HG03108 (cell line): Measurements from ENCODE around the gene RUNX1.
A peak's percentile ranks its signal among the peaks of the same experiment; 100 is the strongest.

Source experiments
- ATAC-seq: cut with Tn5 transposase; IDR thresholded peaks from one replicate; pipeline ENCODE4 v1.9.1; 2021; ENCODE audit warnings: moderate library complexity; ENCODE audit not compliant: unreplicated experiment

The RUNX1 gene

DNA sequence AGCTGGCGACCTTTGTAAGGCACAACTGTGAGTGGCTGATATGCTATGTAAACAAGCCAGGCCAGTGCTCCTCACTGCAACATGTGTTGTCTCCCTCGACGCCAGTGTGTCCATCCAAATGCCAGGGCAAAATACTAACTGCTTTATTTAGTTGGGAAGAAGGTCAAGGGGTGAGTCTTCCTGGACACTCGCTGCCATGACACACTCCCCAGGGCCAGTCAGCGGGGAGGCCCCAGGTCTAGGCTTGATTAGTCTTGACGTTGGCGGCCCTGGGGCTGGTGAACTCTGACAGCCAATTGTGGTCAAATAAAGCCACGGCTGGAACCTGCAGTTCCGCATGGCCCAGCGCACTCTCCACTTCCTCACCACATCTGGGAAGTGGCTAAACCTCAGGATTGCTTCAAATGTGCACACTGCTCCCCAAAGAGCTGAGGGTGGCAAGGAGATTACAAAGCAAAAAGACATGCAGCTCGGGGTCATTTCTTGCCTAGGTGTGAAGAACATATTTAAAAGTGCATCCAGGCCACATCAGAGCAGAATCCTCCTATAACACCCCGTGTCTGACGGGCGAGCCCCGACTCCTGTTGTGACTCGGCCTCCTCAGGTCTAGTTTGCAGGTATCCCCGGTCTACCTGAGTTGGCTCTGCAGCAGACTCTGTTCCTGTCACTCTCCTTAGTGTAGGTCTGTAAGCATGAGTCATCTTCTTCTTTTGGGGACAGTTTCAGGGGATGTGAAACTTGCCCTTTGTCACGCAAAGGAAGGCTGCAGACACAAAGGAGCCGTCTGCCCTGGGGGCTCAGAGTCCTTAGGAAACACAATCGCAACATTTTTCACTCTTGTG lies 183.5 kb downstream of the RUNX1 start:
- peak; percentile 79 for ATAC-seq

DNA sequence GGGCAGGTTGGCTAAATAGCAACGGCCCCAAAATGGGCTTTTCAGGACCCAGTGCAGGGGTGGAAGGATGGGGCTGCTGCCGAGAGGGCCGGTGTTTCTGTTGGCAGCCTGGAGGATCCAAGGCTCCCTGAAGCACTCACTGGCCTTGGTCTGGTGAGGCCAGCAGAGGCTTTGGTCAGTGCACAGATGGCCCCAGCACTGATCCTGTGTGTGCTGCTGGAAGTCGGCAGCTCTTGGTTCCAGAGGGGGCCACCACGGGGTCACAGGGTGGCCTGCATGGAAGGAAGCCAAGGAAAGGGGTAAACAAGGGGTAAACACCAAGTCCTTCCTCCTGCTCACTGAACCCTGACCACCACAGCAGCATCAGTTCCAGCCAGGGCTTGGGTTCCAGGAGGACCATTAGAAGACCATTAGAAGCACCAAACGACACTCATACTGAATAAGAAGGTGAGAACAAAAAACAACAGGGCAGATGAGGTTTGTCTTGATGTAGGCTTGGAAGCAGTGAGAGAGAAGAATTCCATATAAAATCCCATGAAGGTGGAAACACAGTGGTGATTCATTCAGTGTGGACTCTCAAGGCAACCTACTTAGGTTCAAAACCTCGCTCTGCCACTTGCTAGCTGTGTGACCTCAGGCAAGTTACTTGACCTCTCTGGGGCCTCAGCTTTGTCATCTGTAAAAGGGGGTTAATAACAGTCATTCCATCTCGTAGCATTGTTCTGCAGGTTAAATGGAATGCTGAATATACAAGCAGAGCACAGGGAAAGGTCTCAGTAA lies 184.5 kb downstream of the RUNX1 start:
- no peak for ATAC-seq

DNA sequence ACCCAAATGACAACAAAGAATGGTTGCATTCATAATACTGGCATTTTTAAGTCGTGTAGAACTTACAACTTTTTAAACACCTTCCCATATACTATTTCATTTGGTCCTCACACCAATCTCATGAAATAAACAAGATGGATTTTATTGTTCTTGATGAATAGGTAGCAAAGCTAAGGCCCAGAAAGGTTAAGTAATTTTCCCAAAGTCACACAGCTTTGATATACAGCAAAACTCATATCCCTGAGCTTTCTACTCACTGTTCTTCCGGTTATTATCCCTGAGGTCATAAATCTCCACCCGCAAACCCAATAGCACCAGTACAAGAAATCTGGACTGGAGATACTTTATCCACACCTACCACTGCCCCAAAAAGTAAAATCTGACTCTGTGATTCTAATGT lies 186.2 kb downstream of the RUNX1 start:
- ATAC-seq: no peak

DNA sequence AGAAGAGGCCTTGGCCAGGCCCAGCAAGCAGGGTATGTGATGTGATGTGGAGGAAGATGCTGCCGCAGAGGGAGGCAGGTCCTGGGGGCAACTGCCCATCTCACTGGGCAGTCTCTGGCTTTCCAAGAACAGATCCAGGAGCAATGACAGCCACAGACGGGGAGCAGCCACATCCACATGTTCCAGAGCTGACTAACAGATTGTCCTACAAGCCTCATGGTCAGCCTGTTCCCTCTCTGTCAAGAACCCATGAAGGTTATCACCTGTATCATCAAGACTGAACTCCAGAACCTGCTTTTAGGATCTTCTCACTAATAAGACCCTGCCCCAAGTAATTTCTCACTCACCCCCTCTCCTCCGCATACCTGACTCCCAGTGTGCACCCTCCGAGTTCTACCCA lies 187.8 kb downstream of the RUNX1 start:
- no peak for ATAC-seq

DNA sequence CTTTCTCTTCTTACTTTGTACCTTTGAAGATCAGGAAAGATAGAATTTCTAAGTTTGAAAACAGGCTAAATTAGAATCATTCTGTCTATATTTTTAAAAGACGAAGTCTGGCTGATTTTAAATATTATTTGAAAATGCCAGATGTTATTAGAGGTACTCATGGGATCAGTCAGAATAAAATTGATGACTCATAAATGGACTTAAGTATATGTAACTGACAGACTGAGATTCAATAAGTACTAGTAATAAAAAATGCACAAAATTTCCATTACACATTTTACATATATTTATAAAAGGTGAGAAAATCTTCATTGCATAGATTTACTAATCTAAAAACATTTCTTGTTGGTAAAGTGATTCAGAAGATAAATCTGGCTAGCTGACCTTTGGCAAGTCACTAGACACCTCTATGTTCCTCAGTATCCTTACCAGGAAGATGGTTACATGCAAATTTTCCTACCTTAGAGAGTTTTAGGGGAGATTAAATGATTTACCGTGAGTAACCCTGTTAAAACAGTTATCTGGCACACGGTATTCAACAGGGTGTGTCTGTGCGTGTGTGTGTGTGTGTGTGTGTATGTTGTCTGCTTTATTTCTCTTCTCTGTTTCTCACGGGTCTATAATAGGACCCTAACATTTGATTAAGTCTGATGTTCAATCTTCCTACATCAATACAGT lies 189.0 kb downstream of the RUNX1 start:
- no peak for ATAC-seq

DNA sequence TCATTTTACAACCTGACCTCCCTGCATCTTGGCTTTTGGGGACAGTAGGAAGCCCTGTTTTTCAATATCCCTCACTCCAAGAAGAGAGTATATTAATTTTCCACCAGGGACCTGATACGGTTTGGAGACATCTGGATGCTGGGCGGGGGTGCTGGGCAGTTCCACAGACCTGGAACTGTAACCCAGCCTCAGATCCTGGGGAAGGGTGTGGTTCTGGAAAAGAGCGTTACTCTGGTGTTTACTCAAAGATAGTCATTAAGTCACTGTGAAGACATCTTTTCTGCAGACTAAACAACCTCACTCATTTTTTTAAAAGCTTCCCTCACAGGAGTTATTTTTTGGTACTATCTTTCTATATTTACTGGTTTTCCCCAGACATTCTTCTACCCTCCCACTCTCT lies 190.5 kb downstream of the RUNX1 start:
- ATAC-seq: no peak

DNA sequence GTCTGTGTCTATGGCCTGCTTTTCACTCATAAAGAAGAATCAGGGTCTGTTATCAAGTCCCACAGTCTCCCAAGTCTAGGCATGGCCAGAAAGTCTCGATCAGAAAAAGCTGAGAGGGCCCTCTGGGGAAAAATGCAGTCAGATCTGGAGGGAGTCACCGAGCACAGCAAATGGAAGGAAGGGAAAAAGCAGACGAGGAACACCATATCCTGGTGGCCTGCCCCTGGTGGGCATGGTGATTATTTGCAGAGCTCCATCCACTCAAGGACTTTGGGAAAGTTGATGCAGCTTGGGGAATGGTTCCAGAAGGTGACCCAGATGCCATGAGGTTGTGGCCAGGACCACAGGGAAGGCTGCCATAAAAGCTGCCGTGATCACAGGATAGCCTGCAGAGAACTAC lies 191.2 kb downstream of the RUNX1 start:
- no peak for ATAC-seq

DNA sequence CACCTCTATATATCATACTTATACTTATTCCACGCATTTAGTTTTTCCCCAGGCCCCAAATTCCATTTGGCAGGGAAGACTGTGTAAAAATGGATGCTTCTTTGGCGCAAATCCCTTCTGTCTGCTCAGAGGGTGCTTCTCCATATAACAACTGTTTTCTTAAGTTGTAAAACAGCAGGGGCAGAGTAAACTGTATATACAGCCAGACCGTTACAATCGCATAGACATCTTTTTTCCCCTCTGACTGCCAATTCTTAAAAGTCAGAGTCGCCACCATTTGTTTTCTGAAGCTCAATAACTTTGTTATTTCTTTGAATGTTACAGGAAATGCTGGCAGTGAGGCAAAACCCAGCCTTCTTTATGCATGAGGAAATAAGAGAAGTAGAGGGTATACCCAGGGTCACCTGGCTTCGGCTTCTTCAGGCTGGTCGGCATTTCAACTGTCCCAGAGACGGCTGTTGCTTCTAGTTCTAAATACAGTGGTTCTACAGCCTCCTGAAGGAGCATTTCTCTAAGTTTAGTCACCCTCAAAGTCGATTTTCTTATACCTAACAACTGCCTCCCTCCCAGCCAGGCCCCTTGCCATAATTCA lies 191.9 kb downstream of the RUNX1 start:
- ATAC-seq: no peak

DNA sequence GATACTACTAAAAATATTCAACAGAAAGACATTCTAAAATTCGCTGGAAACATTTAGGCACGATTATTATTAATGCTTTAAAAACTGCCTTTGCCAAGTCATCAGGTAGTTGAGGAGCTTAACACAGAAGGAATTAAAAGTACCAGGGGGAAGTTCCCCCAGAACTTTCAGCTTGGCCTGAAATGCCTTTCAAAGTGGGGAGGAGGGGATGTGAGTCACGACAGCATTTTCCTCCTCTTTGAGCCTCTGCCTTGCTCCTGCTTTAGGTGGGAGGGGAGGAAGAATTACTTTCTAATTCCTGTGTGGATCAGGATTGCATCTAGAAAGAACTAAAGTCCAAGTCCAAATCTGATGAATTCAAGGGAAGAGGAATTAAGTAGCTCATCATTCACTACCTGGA lies 196.7 kb downstream of the RUNX1 start:
- no peak for ATAC-seq

DNA sequence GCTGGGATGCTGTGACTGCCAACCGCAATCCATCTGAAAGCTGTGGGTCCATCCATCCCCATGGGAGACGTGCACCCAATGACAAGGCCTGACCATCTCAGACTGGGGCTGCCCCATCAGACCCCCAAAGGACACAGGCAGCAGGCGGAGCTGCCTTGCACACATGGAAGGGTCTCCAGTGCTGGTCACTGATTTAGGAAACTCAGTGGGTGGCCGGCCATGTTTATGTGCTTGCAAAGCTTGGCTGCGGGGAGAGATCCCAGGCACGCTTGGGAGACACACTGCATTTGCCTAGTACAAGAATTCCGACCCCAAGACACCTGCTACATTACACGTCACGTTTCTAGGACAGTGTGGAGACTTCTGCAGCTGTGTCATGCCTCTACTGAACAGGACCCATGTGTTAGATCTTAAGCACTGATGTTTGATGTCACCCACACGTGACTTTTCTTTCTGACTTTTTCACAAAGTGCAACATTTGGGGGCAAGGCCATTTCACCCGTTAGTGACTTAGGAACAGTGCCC lies 198.9 kb downstream of the RUNX1 start:
- no peak for ATAC-seq

DNA sequence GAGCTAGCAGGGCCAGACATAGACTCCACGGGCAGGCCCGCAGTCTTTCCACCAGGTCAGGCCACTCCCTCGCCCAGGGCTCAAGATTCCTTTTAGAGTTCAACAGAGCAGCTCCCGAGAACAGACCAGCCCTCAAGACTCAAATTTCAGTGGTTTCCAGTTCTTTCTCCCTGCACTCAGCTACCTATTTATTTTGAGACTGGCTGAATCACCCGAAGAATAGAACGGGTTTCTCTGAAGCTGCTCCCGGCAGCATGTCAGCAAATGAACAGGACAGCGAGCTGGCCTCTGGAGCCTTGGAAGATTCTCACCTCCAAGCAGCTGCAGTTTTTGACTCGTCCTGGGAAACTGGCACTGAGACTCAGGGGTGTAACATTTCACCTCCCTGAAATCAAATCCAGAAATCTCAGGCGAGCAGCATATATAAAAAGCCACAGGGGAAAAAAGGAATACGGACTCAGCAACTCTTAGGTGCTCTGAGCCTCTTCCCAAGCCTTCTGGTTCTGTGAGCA lies 202.4 kb downstream of the RUNX1 start:
- no peak for ATAC-seq

DNA sequence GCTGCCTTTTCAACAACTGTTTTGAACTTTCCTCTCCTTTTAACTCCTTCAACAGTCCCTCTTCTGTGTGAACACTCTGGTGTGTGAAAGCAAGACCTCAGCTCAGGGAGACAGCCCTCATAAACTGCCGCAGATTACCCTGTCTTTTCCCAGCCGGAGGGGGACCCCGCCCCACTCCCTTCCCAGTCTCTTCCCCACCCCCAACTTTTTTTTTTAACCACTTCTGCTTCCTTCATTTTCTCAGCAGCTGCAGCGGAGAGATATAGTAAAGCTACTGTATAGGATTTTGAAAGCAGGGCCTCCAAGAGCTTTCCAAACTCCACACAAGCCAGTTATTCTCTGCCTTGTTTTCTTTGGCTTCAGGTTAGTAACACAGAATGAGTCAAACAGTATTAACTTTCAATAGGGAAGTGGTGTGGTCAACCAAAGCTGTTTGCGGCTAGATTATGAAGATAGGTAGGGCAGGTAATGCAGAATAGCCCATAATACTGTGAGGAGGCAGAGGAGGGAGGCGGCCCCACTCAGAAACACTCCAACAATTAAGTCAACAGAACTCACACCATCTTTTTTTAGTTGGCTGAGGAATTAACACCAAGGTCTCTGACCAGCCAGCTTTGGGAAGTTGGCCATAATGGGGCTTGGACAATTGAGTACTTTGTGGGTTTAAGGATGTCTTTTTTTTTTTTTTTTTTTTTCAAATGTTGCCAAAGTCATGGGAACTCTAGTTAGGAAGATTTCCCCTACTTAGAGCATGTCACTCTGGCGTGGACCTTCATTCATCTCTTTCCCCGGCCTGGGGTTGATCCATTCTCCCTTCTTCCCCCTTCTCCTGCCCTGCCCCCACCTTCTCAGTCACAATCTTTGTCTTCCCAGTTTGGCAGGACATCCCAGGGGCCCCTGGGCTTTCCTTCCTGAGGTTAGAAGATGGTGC lies 203.3 kb downstream of the RUNX1 start:
- ATAC-seq: peak; percentile 79

DNA sequence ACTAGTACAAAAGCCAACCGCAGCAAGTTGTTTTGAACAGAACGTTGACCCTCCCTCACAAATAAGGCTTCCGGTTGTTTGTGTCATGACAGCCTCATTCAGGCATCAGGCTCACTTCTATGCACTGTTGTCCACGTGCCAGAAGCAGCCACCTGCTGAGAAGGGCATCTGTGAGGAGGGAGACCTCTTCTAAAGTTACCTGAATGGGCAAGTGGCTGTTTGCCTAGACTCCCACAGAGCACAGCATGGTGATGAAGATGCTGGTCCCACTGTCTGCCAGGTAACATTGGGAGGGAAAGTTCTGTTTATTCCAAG lies 204.2 kb downstream of the RUNX1 start:
- ATAC-seq: no peak

DNA sequence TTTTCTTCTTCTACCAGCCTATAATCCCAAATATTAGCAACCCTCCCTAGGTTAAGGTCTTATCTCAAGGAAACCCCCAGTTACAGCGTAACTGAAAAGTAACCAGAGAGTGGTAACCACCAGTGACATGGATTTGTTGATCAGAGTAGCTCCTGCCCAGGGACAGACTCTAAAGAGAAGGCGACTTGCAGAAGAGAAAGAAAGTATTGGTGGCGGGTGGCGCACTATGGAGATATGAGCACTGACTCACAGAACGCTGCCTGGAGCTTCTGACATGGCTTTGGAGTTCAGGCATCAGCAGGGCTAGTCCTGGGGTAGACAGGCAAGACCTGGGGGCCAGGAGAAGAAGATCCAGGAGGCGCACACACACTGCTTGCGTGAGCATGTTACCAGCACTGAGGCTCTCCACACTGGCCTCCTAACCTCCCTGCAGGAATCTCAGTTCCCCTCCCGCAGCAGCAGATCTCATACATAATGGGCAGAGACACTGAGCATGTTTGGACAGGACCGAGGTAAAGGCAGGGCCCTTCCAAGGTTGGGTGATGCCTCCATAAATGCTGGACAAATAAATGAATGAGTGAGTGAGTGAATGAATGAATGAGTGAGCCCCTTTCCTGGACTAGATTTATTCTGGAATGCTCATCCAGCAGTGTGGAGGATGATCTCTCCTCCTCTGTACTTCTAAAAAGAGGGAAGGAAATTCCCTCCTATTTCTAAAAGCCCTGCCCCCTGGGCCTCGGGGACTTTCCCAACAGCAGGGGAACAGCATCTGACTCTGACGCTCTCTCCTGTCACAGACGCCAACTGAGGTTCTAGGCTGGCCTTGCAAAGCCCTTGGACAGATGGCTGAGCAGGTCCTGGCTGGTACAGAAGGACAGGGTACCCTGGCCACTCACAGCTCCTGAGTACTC lies 204.8 kb downstream of the RUNX1 start:
- ATAC-seq: no peak

DNA sequence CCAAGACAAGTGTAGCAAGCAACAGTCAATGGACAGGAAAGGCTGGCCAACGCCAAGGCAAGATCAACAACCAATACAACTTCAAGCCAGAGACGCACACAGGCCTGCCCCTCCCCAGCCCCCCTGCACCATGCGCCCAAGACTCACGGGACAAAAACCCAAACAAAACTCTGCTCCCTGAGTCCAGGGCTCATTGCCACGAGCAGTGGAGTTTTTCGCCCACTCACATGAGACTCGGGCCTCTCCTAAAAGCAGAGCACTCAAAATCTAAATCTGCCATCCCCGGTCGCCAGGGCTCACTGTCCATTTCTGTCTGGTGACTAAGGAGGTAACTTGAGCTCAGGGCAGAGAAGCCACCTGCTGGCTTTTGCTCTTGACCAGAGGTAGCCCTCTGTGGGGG lies 205.5 kb downstream of the RUNX1 start:
- ATAC-seq: no peak

DNA sequence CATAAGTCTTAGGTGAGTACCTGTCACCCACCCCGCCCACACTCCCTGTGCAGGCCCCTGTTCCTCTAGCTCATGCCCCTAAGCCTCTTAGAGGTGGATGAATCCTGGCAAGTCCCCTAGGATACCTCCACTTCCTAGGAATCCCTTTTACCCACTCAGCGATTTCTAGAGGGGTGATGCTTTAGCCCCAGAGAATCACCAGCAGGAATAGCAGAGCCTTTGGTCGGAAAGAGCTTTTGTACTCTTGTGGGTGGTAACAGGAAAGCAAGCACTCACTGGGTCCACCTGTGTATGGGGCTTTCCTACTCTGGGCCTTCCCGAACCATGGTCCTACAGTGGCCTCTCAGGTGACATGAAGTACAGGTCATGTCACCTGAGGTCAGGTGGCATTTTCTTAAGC lies 207.9 kb downstream of the RUNX1 start:
- no peak for ATAC-seq

DNA sequence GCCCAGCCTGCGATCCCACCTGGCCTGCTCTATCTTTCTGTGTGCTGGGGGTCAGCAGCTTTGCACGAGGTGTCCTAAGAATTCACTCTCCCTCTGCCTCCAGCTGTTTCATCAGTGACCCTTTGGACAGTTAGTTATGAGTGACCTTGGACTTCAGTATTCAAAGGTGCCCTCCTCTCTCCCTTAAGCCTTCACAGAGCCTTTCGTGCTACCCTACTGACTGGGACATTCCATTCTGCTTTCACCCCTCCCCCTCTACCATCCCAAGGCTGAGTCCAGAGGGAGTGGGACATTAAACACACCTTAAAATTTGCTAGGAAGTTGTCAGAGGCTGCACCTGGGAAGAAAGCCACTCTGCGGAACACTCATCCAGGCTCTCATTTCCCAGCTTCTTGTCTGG lies 208.4 kb downstream of the RUNX1 start:
- ATAC-seq: no peak

DNA sequence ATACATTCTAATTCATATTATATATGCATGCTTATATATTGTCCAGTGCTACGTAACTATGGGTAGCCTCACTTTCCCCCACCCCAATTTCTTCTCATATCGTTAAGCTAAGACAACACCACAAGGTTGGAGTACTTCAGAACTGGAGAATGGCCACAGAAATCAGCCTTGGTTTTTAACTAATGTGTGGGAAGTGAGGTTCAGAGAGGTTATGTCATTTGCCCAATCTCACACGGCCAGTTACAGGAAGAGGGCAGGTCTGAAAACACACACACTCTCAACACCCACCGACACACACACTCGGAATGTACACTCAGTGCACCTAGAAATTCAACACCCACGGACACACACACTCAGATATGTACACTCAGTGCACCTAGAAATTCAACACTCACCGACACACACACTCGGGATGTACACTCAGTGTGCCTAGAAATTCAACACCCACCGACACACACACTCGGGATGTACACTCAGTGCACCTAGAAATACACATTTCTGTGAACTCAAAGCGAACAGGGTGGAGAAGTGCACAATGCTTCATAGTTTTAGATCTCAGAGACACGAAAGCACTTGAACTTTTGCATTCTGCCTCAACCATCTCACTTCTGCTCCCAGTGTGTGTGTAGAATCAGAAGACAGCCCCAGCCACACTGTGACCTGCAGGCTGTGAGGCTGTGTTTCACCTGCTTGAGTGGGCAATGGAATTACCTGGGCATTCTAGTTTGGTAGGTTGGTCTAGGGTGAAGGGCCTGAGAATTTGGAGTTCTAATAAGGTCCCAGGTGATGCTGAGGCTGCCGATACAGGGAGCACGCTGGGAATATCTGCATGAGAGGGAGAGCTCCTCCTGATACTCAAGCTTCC lies 209.9 kb downstream of the RUNX1 start:
- no peak for ATAC-seq
